Liver (tissue), 9 donors: ENCODE data around the gene TMEM40. TPM values are rescaled to one million over a fixed set of nuclear protein-coding genes. Genes with fewer than 3 reads are reported as not detected.

Experiments
- DNase-seq: peaks from one replicate; pipeline ENCODE4 v3.0.0-alpha.2; 2017; ENCODE audit warnings: low spot score
- H3K27ac ChIP-seq, 2 donors: one replicate each; pipeline ENCODE4 v1.7.0; 2013; ENCODE audit warnings: inconsistent platforms in 2 of 2, low read length in 2 of 2, control low read depth in 1 of 2, low read depth in 1 of 2, mild to moderate bottlenecking in 1 of 2
- H3K27me3 ChIP-seq, 4 donors: one replicate each; pipeline versions ENCODE4 v1.6.1 to v1.7.0; 2013; ENCODE audit warnings: low read length in 3 of 4, inconsistent platforms in 1 of 4, mild to moderate bottlenecking in 1 of 4, moderate library complexity in 1 of 4; ENCODE audit not compliant: control insufficient read depth in 4 of 4, insufficient read depth in 4 of 4
- H3K36me3 ChIP-seq, 4 donors: one replicate each; pipeline versions ENCODE4 v1.6.1 to v1.7.0; 2013; ENCODE audit warnings: low read length in 3 of 4, mild to moderate bottlenecking in 3 of 4, low read depth in 1 of 4, moderate library complexity in 1 of 4; ENCODE audit not compliant: control insufficient read depth in 4 of 4, insufficient read depth in 3 of 4
- H3K4me1 ChIP-seq, 4 donors: one replicate each; pipeline versions ENCODE4 v1.6.1 to v1.7.0; 2013; ENCODE audit warnings: low read length in 3 of 4, mild to moderate bottlenecking in 3 of 4, moderate library complexity in 1 of 4; ENCODE audit not compliant: control insufficient read depth in 4 of 4, insufficient read depth in 4 of 4
- H3K4me3 ChIP-seq, 3 donors: one replicate each; pipeline versions ENCODE4 v1.6.1 to v1.7.0; 2013; ENCODE audit warnings: low read length in 3 of 3, control low read depth in 1 of 3, low read depth in 1 of 3, mild to moderate bottlenecking in 1 of 3
- H3K9ac ChIP-seq, 2 donors: one replicate each; pipeline ENCODE4 v1.7.0; 2013; ENCODE audit warnings: low read length in 2 of 2, mild to moderate bottlenecking in 2 of 2, moderate library complexity in 2 of 2, control low read depth in 1 of 2, low read depth in 1 of 2
- H3K9me3 ChIP-seq, 4 donors: one replicate each; pipeline versions ENCODE4 v1.6.1 to v1.7.0; 2013; ENCODE audit warnings: low read length in 3 of 4; ENCODE audit not compliant: control insufficient read depth in 4 of 4
- ATF3 ChIP-seq: IDR thresholded peaks from 2 replicates; pipeline ENCODE4 v1.6.1; 2016; ENCODE audit warnings: antibody characterized with exemption
- EGR1 ChIP-seq, 2 donors: IDR thresholded peaks; 2 replicates each; pipeline ENCODE4 v1.6.1; 2016 to 2018; ENCODE audit warnings: antibody characterized with exemption in 2 of 2, low read depth in 2 of 2
- FOXA1 ChIP-seq: IDR thresholded peaks from 2 replicates; pipeline ENCODE4 v1.6.1; 2016; ENCODE audit warnings: antibody characterized with exemption
- FOXA2 ChIP-seq: IDR thresholded peaks from 2 replicates; pipeline ENCODE4 v1.6.1; 2016; ENCODE audit warnings: antibody characterized with exemption
- GABPA ChIP-seq, 2 donors: IDR thresholded peaks in 1 of 2; conservative IDR thresholded peaks in 1 of 2; 2 replicates each; pipeline ENCODE4 v1.6.1; 2016; ENCODE audit warnings: antibody characterized with exemption in 2 of 2, mild to moderate bottlenecking in 1 of 2, moderate library complexity in 1 of 2
- HNF4A ChIP-seq, 2 donors: conservative IDR thresholded peaks; 2 replicates each; pipeline ENCODE4 v1.6.1; 2016; ENCODE audit warnings: antibody characterized with exemption in 2 of 2, mild to moderate bottlenecking in 2 of 2
- HNF4G ChIP-seq: IDR thresholded peaks from 2 replicates; pipeline ENCODE4 v1.6.1; 2016; ENCODE audit warnings: antibody characterized with exemption
- JUND ChIP-seq, 2 donors: IDR thresholded peaks; 2 replicates each; pipeline ENCODE4 v1.6.1; 2016; ENCODE audit warnings: antibody characterized with exemption in 2 of 2
- NR2F2 ChIP-seq: IDR thresholded peaks from 2 replicates; pipeline ENCODE4 v1.6.1; 2016; ENCODE audit warnings: antibody characterized with exemption
- RAD21 ChIP-seq, 2 donors: IDR thresholded peaks; 2 replicates each; pipeline ENCODE4 v1.6.1; 2016; ENCODE audit warnings: antibody characterized with exemption in 2 of 2, mild to moderate bottlenecking in 2 of 2
- REST ChIP-seq: IDR thresholded peaks from 2 replicates; pipeline ENCODE4 v1.6.1; 2016; ENCODE audit warnings: antibody characterized with exemption, mild to moderate bottlenecking
- RXRA ChIP-seq, 2 donors: IDR thresholded peaks; 2 replicates each; pipeline ENCODE4 v1.6.1; 2017 to 2018; ENCODE audit warnings: antibody characterized with exemption in 2 of 2, mild to moderate bottlenecking in 1 of 2
- SP1 ChIP-seq: IDR thresholded peaks from 2 replicates; pipeline ENCODE4 v1.6.1; 2018; ENCODE audit warnings: antibody characterized with exemption, mild to moderate bottlenecking
- TAF1 ChIP-seq: conservative IDR thresholded peaks from 2 replicates; pipeline ENCODE4 v1.6.1; 2016; ENCODE audit warnings: antibody characterized with exemption, mild to moderate bottlenecking
- YY1 ChIP-seq: IDR thresholded peaks from 2 replicates; pipeline ENCODE4 v1.6.1; 2016; ENCODE audit warnings: antibody characterized with exemption, mild to moderate bottlenecking
- WGBS: extraction: QIAGEN DNeasy Blood & Tissue Kit; methylation state at CpG from one replicate; pipeline ENCODE4 v1.1.7; 2013; 5-methylcytosine and 5-hydroxymethylcytosine counted together
- polyA plus RNA-seq, 2 donors: library from polyadenylated mRNA; stranded (reverse) in 1 of 2; unstranded in 1 of 2; fragments of 200-250 nt in 1 of 2; fragments of >200 nt in 1 of 2; fragmentation: Nextera tagmentation in 1 of 2; extraction: Ambion mirVana in 1 of 2; gene quantifications; one replicate each; pipeline versions ENCODE4 v1.2.1 to v1.2.3, GENCODE V29; 2013 to 2015
- total RNA-seq, 2 donors: library from RNA; depleted of rRNA; stranded (reverse); fragments of >200 nt; gene quantifications; one replicate each; pipeline ENCODE4 v1.2.3, GENCODE V29; 2014
- TF ChIP-seq, protein P1 (sequence below): IDR thresholded peaks from 2 replicates; pipeline ENCODE4 v1.6.1; 2016; ENCODE audit warnings: antibody characterized with exemption
- TF ChIP-seq, protein P2 (sequence below): IDR thresholded peaks from 2 replicates; pipeline ENCODE4 v1.6.1; 2016; ENCODE audit warnings: antibody characterized with exemption
- TF ChIP-seq, protein P3 (sequence below): fragments of 150-350 bp; IDR thresholded peaks from 2 replicates; pipeline ENCODE4 v1.5.1; 2017; ENCODE audit warnings: improper control_type of control experiment, low read depth, low read length; ENCODE audit not compliant: missing input control
- donor health status: healthy.
- donor health status: healthy.
- donor health status: healthy.
- donor health status: healthy.
- donor health status: healthy.

Gene TMEM40
- total and polyA plus RNA-seq, 4 donors: 0.57 to 0.79 TPM; not detected in 2

- WGBS: 83% methylated on average over 3 of the region's 3 CpGs
- TF ChIP-seq NR2F2 (no peak), EGR1 (IDR thresholded peaks at IDR 0.05; ENCODE audit: low read depth in 2 of 2) (no peak), RXRA (IDR thresholded peaks at IDR 0.05) (no peak), ATF3 (no peak), FOXA2 (no peak), REST (no peak), SP1 (no peak), HNF4A (conservative IDR thresholded peaks at IDR 0.05) (no peak), FOXA1 (no peak), TAF1 (no peak), RAD21 (IDR thresholded peaks at IDR 0.05) (no peak), HNF4G (no peak), YY1 (no peak), JUND (IDR thresholded peaks at IDR 0.05) (no peak), GABPA (IDR thresholded peaks at IDR 0.05 in 1 of 2, conservative IDR thresholded peaks at IDR 0.05 in 1 of 2) (no peak)
- TF ChIP-seq, protein P1, sequence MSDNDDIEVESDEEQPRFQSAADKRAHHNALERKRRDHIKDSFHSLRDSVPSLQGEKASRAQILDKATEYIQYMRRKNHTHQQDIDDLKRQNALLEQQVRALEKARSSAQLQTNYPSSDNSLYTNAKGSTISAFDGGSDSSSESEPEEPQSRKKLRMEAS: no peak
- TF ChIP-seq, protein P2, sequence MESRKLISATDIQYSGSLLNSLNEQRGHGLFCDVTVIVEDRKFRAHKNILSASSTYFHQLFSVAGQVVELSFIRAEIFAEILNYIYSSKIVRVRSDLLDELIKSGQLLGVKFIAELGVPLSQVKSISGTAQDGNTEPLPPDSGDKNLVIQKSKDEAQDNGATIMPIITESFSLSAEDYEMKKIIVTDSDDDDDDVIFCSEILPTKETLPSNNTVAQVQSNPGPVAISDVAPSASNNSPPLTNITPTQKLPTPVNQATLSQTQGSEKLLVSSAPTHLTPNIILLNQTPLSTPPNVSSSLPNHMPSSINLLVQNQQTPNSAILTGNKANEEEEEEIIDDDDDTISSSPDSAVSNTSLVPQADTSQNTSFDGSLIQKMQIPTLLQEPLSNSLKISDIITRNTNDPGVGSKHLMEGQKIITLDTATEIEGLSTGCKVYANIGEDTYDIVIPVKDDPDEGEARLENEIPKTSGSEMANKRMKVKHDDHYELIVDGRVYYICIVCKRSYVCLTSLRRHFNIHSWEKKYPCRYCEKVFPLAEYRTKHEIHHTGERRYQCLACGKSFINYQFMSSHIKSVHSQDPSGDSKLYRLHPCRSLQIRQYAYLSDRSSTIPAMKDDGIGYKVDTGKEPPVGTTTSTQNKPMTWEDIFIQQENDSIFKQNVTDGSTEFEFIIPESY: no peak
- TF ChIP-seq, protein P3, sequence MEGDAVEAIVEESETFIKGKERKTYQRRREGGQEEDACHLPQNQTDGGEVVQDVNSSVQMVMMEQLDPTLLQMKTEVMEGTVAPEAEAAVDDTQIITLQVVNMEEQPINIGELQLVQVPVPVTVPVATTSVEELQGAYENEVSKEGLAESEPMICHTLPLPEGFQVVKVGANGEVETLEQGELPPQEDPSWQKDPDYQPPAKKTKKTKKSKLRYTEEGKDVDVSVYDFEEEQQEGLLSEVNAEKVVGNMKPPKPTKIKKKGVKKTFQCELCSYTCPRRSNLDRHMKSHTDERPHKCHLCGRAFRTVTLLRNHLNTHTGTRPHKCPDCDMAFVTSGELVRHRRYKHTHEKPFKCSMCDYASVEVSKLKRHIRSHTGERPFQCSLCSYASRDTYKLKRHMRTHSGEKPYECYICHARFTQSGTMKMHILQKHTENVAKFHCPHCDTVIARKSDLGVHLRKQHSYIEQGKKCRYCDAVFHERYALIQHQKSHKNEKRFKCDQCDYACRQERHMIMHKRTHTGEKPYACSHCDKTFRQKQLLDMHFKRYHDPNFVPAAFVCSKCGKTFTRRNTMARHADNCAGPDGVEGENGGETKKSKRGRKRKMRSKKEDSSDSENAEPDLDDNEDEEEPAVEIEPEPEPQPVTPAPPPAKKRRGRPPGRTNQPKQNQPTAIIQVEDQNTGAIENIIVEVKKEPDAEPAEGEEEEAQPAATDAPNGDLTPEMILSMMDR: no peak
- no peak for DNase-seq
- Histone ChIP-seq H3K9ac (no peak overlapping the region), H3K9me3 (no peaks in the 10 kb centered on the region), H3K27ac (no peak overlapping the region), H3K27me3 (no peaks in the 10 kb centered on the region), H3K4me1 (peaks cover 0 to 10% (median 4%) of the 10 kb centered on the region in 4 donors), H3K36me3 (no peaks in the 10 kb centered on the region), H3K4me3 (no peak overlapping the region)
Observed at GRCh38 chr3:12722226-12722625, 36.8 kb downstream of the TMEM40 start.
